Effector CD8-positive, alpha-beta T cell (primary cell): ENCODE measurements around the gene GABPB2.
A peak's percentile ranks its signal among the peaks of the same experiment; 100 is the strongest.

ENCODE experiments used
- DNase-seq: peaks from one replicate; lab custom pipeline; 2025; lab: John Stamatoyannopoulos, UW

Gene GABPB2

GRCh38 chr1:151133018-151133806 lies 62.7 kb downstream of the GABPB2 start:
- no peak for DNase-seq

GRCh38 chr1:151134396-151134795 lies 63.8 kb downstream of the GABPB2 start:
- DNase-seq, result no peak

- DNase-seq, result no peak
These were observed 64.4 kb downstream of the GABPB2 start for GRCh38 chr1:151134991-151135390.

GRCh38 chr1:151135433-151136385 lies 65.1 kb downstream of the GABPB2 start:
- DNase-seq, result no peak

GRCh38 chr1:151137789-151138188 lies 67.2 kb downstream of the GABPB2 start:
- no peak for DNase-seq

GRCh38 chr1:151142411-151143056 lies 72.0 kb downstream of the GABPB2 start:
- DNase-seq, result no peak

GRCh38 chr1:151143057-151143435 lies 72.5 kb downstream of the GABPB2 start:
- no peak for DNase-seq

- DNase-seq, result no peak
These were observed 73.4 kb downstream of the GABPB2 start for GRCh38 chr1:151143986-151144385.

- no peak for DNase-seq
These were observed 74.1 kb downstream of the GABPB2 start for GRCh38 chr1:151144474-151145303.

- no peak for DNase-seq
These were observed 74.9 kb downstream of the GABPB2 start for GRCh38 chr1:151145304-151146071.

- DNase-seq, result no peak
These were observed 75.5 kb downstream of the GABPB2 start for GRCh38 chr1:151146072-151146411.

GRCh38 chr1:151146412-151147131 lies 76.0 kb downstream of the GABPB2 start, which contains the start of gene SEMA6C:
Gene SEMA6C (minus strand): TSS chr1:151146631. CDS start chr1:151142621, 4,010 bp downstream.
- peak; percentile 79 for DNase-seq

GRCh38 chr1:151147132-151147503 lies 76.6 kb downstream of the GABPB2 start:
- no peak for DNase-seq

GRCh38 chr1:151147665-151148064 lies 77.1 kb downstream of the GABPB2 start:
- no peak for DNase-seq

- DNase-seq, result peak; percentile 48
These were observed 85.9 kb downstream of the GABPB2 start, which contains the start of gene TNFAIP8L2 for GRCh38 chr1:151156515-151156819. Gene TNFAIP8L2 (plus strand): TSS chr1:151156649. CDS start chr1:151158698, 2,049 bp downstream.

- DNase-seq, result peak; percentile 22
These were observed 86.5 kb downstream of the GABPB2 start for GRCh38 chr1:151157067-151157531.

GRCh38 chr1:151158326-151158725 lies 87.8 kb downstream of the GABPB2 start:
- DNase-seq, result no peak

GRCh38 chr1:151158751-151159251 lies 88.2 kb downstream of the GABPB2 start:
- DNase-seq, result no peak

GRCh38 chr1:151159373-151159772 lies 88.8 kb downstream of the GABPB2 start:
- no peak for DNase-seq
